HG03354 (cell line): Measurements from ENCODE around the gene CCT4.
"Not testable (repeated sequence)": the region's sequence is repeated elsewhere in the genome, so short reads cannot be mapped to it uniquely, and the experiment has no call there.

Experiments
- ATAC-seq: cut with Tn5 transposase; IDR thresholded peaks from one replicate; pipeline ENCODE4 v1.9.1; 2021; ENCODE audit warnings: mild to moderate bottlenecking; ENCODE audit not compliant: unreplicated experiment, poor library complexity, severe bottlenecking

The CCT4 gene

GRCh38 chr2:61882850-61883249, 5.6 kb downstream of the CCT4 start:
- no peak for ATAC-seq

DNA sequence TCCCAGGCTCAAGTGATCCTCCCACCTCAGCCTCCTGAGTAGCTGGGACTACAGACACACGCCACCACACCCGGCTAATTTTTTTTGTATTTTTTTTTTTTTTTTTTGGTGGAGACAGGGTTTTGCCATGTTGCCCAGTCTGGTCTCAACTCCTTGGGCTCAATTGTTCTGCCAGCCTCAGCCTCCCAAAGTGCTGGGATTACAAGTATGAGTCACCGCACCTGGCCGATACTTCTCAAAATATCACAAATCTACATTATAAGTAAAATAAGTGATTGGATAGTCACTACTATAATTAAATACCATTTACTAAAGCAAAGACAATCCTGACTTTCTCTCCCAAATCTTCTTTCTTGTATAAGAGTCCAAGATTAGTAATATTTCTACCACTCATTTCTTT, 9.1 kb downstream of the CCT4 start:
- ATAC-seq = not testable (repeated sequence)

- ATAC-seq = no peak
These were observed 9.7 kb downstream of the CCT4 start for GRCh38 chr2:61878761-61879160.

DNA sequence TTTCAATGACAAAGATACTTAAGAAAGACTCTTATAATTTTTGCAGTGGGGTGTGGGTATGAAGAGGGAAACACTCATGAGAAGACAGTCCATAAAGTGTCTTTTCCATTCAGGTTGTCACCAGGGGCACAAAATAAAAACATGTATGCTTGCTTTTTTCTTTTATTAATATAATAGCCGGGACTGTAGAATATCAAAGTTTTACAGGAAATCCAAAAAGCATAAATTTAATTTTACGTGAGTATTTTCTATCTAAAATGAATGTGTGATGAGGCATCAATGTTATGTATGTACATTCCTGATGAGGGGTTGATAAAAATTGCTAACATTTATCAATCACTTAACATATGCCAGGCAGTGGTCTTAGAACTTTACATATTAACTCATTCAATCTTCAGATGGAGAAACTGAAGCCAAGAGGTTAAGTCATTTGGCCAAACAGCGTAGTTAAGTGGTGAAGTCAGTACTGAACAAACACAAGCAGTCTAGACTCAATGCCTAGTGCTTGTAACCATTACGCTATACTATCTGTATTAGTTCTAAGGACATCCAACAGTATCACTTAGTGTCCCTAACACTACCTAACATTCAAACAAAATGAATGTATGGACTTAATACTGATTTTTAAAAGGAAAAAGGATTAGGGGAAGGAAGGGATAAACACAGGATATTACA, 10.7 kb downstream of the CCT4 start:
- ATAC-seq = no peak

DNA sequence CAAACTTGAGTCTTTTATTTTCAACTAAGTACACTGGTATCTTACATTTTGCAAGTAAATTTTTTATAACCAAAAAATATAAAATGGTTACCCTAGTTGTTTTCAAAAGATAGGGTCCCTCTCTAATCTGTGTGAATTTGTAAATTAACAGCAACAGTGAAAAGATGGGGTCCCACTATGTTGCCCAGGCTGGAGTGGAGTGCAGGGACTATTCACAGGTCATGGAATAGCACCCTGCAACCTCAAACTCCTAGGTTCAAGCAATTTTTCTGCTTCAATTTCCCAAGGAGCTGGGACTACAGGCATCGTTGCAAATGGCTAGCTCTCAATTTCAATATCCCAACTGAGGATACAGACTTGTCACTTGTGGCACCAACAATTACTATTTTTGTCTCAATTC, 12.1 kb downstream of the CCT4 start:
- no peak for ATAC-seq

DNA sequence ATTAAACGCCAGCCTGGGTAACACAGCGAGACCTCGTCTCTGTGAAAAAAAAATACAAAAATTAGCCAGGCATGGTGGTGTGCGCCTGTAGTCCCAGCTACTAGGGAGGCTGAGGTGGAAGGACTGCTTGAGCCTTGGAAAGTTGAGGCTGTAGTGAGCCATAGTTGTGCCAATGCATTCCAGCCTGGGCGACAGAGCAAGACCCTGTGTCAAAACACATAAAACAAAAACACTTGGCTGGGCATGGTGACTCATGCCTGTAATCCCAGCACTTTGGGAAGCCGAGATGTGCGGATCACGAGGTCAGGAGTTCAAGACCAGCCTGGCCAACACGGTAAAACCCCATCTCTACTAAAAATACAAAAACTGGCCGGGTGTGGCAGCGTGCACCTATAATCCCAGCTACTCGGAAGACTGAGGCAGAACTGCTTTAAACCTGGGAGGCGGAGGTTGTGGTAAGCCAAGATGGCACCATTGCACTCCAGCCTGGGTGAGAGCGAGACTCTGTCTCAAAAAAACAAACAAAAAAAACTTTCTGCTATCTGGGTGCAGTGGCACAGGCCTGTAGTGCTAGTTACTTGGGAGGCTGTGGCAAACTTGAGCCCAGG, 21.9 kb downstream of the CCT4 start:
- ATAC-seq = not testable (repeated sequence)

DNA sequence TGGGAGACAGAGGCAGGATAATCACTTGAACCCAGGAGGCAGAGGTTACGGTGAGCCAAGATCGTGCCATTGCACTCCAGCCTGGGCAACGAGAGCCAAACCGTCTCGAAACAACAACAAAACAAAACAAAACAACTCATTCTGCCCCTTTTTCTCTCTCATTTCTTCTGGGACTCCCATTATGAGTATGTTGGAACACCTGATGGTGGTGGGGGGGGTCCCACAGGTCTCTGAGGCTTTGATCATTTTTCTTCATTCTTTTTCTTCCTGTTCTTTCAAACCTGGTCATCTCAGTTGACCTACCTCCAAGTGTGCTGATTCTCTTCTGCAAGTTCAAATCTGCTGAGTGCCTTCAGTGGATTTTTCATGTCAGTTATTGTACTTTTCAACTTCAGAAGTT, 26.4 kb downstream of the CCT4 start:
- ATAC-seq = no peak

DNA sequence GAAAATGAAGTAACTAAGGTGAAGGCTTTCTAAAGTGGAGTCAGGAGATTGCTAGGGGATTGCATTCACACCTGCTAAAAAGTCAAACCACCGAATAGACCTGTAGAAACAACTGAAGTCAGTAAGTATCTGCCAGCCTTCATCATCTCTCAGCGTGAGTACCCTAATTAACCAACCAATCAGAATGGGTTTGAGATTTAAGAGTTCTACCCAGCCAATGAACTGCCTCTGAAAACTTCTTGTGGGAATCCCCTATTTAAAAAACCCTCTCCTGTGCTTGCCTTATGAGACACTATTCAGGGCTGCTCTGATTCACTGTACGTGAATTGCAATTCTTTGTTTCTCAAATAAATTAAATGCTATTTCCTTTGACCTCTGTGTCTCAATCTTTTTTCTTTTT, 31.2 kb downstream of the CCT4 start:
- no peak for ATAC-seq

DNA sequence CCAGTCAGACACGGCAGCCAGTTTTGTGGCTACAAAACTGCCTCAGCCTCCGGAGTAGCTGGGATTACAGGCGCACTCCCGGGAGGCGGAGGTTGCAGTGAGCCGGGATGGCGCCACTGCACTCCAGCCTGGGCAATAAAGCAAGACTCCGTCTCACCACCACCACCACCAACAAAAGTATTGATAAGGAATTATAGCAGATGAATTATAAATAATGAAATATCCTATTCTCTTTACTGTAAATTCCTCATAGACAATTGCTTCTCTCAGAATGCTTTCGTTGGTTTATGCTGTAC, 33.2 kb downstream of the CCT4 start:
- ATAC-seq = no peak

DNA sequence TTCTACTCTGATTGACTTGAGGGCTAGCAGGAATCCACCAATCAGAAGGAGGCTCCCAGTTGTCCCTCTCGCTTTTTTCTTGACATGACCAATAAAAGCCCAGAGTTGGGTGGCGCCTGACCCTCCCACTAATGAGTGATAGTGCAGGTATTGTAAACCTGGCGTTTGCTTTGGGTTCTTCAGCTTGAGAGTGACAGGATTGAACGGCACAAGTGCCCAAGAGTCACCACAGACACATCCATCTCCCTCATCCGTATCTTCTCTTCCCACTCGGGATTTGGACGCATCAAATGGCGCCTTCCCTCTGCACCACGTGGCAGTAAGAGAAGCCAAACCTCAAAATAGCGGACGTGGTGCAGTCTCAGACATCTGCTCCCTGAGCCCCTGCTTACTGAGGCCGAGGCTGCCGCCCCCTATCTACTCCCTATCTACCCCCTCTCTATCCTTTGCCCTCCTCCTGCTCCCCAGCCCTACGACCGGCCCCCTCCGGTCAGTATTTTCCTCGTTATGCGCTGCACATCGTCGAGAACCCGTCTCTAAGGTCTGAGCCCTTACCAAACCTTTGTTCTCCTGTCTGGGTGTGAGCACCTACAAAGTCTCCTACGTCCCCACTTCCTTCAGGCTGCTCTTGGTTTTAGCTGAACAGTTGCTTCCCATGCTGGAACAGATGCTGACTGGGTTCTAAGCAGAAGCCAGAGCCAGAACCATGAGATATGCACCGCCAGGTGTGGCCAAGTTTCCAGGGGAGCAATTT, 33.7 kb downstream of the CCT4 start:
- peak; percentile 93 for ATAC-seq

DNA sequence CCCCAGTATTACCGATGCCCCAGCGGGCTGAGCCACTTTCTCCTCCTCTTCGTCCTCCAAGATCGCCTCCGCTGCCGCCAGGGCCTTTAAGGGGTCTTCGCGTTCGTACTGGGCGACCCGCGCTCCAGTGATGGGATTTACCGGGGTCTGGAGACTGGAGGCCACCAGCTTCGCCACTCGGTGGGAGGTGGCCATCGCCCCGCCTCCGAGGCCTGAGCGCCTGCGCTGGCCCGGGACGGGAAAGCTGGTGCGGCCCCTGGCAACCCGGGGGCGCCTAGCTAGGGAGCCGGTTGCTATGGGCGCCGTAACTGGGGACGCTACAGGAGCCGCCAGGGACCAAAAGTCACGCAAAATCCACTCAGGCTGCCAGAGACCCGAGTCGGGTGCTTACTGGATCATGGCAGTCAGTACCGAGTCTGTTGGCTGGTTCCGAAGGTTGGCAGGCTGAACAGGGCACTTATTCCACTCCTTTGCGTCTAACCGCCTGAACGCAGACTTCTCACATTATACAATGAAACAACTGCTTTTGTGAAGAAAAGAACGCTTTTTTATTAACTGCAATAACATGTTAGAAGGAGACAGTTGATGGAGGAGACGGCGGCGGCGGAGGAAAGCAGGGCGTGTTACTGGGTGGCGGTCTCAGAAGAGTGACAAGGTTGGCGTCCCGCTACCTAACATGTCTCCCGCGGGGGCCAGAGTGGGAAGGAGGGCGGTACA, 34.5 kb downstream of the CCT4 start, which contains the start of gene FAM161A:
TSS of gene FAM161A (minus strand) at position 214 of the 717 bp plus-strand sequence. CDS start at position 195, 19 bp downstream.
- peak; percentile 81 for ATAC-seq

- ATAC-seq = peak; percentile 59
These were observed 35.2 kb downstream of the CCT4 start for GRCh38 chr2:61853086-61853846.

- ATAC-seq = not testable (repeated sequence)
These were observed 37.2 kb downstream of the CCT4 start for GRCh38 chr2:61851270-61851669.

- no peak for ATAC-seq
These were observed 43.1 kb downstream of the CCT4 start for GRCh38 chr2:61845320-61845719.

GRCh38 chr2:61841286-61841685, 47.2 kb downstream of the CCT4 start:
- no peak for ATAC-seq

- no peak for ATAC-seq
These were observed 53.6 kb downstream of the CCT4 start for GRCh38 chr2:61834893-61835292.

DNA sequence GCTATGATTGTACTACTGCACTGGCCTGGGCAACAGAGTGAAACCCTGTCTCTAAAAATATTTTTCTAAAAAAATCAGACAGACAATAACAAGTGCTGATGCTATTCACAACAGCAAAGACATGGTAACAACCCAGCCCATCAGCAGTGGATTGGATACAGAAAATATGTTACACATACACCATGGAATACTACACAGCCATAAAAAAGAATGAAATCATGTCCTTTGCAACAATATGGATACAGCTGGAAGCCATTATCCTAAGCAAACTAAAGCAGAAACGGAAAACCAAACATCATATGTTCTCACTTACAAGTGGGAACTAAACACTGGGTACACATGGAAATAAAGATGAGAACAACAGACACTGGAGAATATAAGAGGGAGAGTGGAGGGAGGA, 54.5 kb downstream of the CCT4 start:
- ATAC-seq = no peak

DNA sequence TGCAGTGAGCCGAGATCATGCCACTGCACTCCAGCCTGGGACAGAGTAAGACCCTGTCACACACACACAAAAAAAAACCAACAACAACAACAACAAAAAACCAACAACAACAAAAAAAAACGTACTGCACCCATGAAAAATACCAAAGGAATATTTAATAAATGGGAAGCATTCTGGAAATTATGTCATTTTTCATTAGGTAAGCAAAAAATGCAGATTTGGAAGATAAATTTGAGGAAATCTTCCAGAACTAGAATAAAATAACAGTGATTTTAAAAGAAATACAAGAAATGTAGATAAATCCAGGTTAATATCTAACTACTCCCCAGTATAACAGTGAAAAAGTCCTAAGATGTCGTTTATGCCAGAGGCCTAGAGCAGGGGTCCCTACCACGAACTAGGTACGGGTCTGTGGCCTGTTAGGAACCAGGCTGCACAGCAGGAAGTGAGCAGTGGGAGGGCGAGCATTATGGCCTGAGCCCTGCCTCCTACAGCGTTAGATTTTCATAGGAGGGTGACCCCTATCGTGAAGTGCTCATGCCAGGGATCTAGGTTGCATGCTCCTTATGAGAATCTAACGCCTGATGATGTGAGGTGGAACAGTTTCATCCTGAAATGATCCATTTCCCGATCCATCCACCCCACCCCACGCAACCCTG, 56.1 kb downstream of the CCT4 start:
- ATAC-seq = no peak

GRCh38 chr2:61822255-61822654, 66.2 kb downstream of the CCT4 start:
- no peak for ATAC-seq
